Body of pancreas (tissue), 4 donors: ENCODE results near the gene CCN2. TPM values are rescaled to one million over a fixed set of nuclear protein-coding genes. Genes with fewer than 3 reads are reported as not detected.

Source experiments
- ATAC-seq: fragments of 150-250 bp; one replicate; pipeline ENCODE4 v1.9.1; 2016
- DNase-seq, 4 donors: peaks; one replicate each; pipeline ENCODE4 v3.0.0-alpha.2; 2019
- H3K27ac ChIP-seq, 4 donors: fragments of 200-600 bp; sonication (generic); 1 replicate in 3 of 4; 2 replicates in 1 of 4; pipeline versions ENCODE4 v1.5.1 to v1.6.1; 2016 to 2019; ENCODE audit warnings: mild to moderate bottlenecking in 1 of 4, mixed read lengths in 1 of 4, moderate library complexity in 1 of 4
- H3K27me3 ChIP-seq, 2 donors: fragments of 200-600 bp; sonication (generic); one replicate each; pipeline ENCODE4 v1.6.0; 2016; ENCODE audit warnings: mild to moderate bottlenecking in 1 of 2
- H3K36me3 ChIP-seq, 2 donors: fragments of 200-600 bp; sonication (generic); replicated peaks in 1 of 2; 2 replicates each; pipeline ENCODE4 v1.5.1; 2016; ENCODE audit warnings: low read depth in 2 of 2; ENCODE audit not compliant: insufficient read depth in 1 of 2
- H3K4me1 ChIP-seq: fragments of 200-600 bp; sonication (generic); one replicate; pipeline ENCODE4 v1.6.0; 2016
- H3K4me3 ChIP-seq, 2 donors: fragments of 200-600 bp; sonication (generic); 1 replicate in 1 of 2; 2 replicates in 1 of 2; pipeline ENCODE4 v1.5.1; 2016 to 2019
- H3K9me3 ChIP-seq, 3 donors: fragments of 200-600 bp; sonication (generic); 1 replicate in 2 of 3; 2 replicates in 1 of 3; pipeline ENCODE4 v1.5.1; 2016
- POLR2A ChIP-seq, 3 donors: fragments of 450-650 bp; IDR thresholded peaks; one replicate each; pipeline ENCODE4 v1.6.1; 2016; ENCODE audit warnings: antibody characterized with exemption in 3 of 3, mild to moderate bottlenecking in 2 of 3
- WGBS, 2 donors: methylation state at CpG; one replicate each; pipeline ENCODE4 v1.1.5; 2017; 5-methylcytosine and 5-hydroxymethylcytosine counted together
- intact Hi-C: fragments of 100-400 bp; cut with DNase I; formaldehyde crosslinking; loops from one replicate; pipeline ENCODE4 v1.15.1; 2023
- total RNA-seq, 2 donors: library from RNA; depleted of rRNA; stranded (reverse); fragments of >200 nt; gene quantifications; one replicate each; pipeline ENCODE4 v1.1.0, GENCODE V29; 2016
- TF ChIP-seq, protein P1 (sequence below), 7 experiments: fragments of 450-650 bp in 4 of 7; fragments of 200-600 bp in 3 of 7; sonication (generic) in 3 of 7; IDR thresholded peaks; one replicate each; pipeline ENCODE4 v1.5.1; 2016 to 2019; ENCODE audit warnings: antibody characterized with exemption in 7 of 7

Gene CCN2
- total RNA-seq, 2 donors from 2014 or later, result 109 to 203 TPM

GRCh38 chr6:131946992-131947955, 3.9 kb downstream of the CCN2 start:
- Histone ChIP-seq H3K27ac (no peak overlapping the region), H3K9me3 (no peaks in the 10 kb centered on the region)
- peak in 1 of 4 donors; percentile 35 for DNase-seq

GRCh38 chr6:131946404-131946991, 4.7 kb downstream of the CCN2 start:
- H3K4me3 ChIP-seq, result no peak overlapping the region
- TF ChIP-seq, protein P1, sequence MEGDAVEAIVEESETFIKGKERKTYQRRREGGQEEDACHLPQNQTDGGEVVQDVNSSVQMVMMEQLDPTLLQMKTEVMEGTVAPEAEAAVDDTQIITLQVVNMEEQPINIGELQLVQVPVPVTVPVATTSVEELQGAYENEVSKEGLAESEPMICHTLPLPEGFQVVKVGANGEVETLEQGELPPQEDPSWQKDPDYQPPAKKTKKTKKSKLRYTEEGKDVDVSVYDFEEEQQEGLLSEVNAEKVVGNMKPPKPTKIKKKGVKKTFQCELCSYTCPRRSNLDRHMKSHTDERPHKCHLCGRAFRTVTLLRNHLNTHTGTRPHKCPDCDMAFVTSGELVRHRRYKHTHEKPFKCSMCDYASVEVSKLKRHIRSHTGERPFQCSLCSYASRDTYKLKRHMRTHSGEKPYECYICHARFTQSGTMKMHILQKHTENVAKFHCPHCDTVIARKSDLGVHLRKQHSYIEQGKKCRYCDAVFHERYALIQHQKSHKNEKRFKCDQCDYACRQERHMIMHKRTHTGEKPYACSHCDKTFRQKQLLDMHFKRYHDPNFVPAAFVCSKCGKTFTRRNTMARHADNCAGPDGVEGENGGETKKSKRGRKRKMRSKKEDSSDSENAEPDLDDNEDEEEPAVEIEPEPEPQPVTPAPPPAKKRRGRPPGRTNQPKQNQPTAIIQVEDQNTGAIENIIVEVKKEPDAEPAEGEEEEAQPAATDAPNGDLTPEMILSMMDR (IDR thresholded peaks at IDR 0.05), result no peak
- TF ChIP-seq POLR2A (IDR thresholded peaks at IDR 0.05), result peak; percentile 16 to 59 (median 20)

More at GRCh38 chr6:131946992-131947955, 3.9 kb downstream of the CCN2 start:
- no peak for ATAC-seq
- 60 to 66% methylated on average over 6 of the region's 6 CpGs for WGBS, 2 donors
- H3K27me3 ChIP-seq, result no peaks in the 10 kb centered on the region
- TF ChIP-seq, protein P1 (IDR thresholded peaks at IDR 0.05), result no peak
- peak in 1 of 3 donors; percentile 50 for TF ChIP-seq POLR2A (IDR thresholded peaks at IDR 0.05)
- intact Hi-C loops, result no loop called here
- H3K36me3 ChIP-seq, result no peaks in the 10 kb centered on the region
- peaks cover 12% of the 10 kb centered on the region for H3K4me1 ChIP-seq
- no peak overlapping the region for H3K4me3 ChIP-seq

DNA sequence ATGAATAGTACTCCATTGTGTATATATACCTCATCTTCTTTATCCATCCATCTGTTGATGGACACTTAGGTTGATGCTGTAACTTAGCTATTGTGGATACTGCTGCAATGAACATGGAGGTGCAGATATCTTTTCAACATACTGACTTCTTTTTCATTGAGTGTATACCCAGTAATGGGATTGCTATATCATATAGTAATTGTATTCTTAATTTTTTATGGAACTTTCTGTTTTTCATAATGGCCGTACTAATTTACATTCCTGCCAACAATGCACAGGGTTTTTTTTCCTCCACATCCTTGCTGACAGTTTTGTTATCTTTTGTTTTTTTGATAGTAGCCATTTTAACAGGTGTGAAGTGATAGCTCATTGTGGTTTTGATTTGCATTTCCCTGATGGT, 5.2 kb downstream of the CCN2 start:
- no peak for TF ChIP-seq POLR2A (IDR thresholded peaks at IDR 0.05)
- TF ChIP-seq, protein P1 (IDR thresholded peaks at IDR 0.05), result no peak
- Histone ChIP-seq H3K36me3 (no peaks in the 10 kb centered on the region), H3K9me3 (no peaks in the 10 kb centered on the region), H3K4me3 (no peak overlapping the region), H3K4me1 (peaks cover 7% of the 10 kb centered on the region), H3K27me3 (no peaks in the 10 kb centered on the region), H3K27ac (no peak overlapping the region)
- no peak for ATAC-seq
- intact Hi-C loops, result no loop called here
- DNase-seq, result no peak
- 89 to 100% methylated on average over 1 of the region's 1 CpG for WGBS, 2 donors

More at GRCh38 chr6:131946404-131946991, 4.7 kb downstream of the CCN2 start:
- peak in 1 of 4 donors; percentile 48 for DNase-seq
- Histone ChIP-seq H3K27me3 (no peaks in the 10 kb centered on the region), H3K27ac (no peak overlapping the region), H3K9me3 (no peaks in the 10 kb centered on the region), H3K4me1 (peaks cover 7% of the 10 kb centered on the region), H3K36me3 (no peaks in the 10 kb centered on the region)
- no peak for ATAC-seq
- 84 to 86% methylated on average over 5 of the region's 5 CpGs for WGBS, 2 donors
- intact Hi-C loops, result no loop called here

- Histone ChIP-seq H3K27me3 (no peaks in the 10 kb centered on the region), H3K4me1 (no peaks in the 10 kb centered on the region), H3K4me3 (no peak overlapping the region), H3K9me3 (no peaks in the 10 kb centered on the region), H3K36me3 (no peaks in the 10 kb centered on the region), H3K27ac (no peak overlapping the region)
- TF ChIP-seq POLR2A (IDR thresholded peaks at IDR 0.05), result no peak
- TF ChIP-seq, protein P1 (IDR thresholded peaks at IDR 0.05), result no peak
- DNase-seq (peak in 2 of 4 donors; percentile 23 to 25), ATAC-seq (no peak)
- intact Hi-C loops, result no loop called here
- WGBS, 2 donors, result 60 to 68% methylated on average over 8 of the region's 8 CpGs
Observed at GRCh38 chr6:131937703-131938631, 13.2 kb downstream of the CCN2 start.
